GM12878 (cell line): ENCODE measurements around the gene SYCN.

ENCODE experiments used
- RAD21 ChIP-seq: IDR thresholded peaks from 2 replicates; pipeline ENCODE4 v1.6.1; 2011; ENCODE audit warnings: mild to moderate bottlenecking, low read depth, low read length, moderate library complexity; ENCODE audit not compliant: insufficient read depth
- TF ChIP-seq, protein P1 (sequence below): IDR thresholded peaks from 2 replicates; pipeline ENCODE4 v1.6.1; 2012; ENCODE audit warnings: low read depth, low read length, improper control_type of control experiment

DNA sequence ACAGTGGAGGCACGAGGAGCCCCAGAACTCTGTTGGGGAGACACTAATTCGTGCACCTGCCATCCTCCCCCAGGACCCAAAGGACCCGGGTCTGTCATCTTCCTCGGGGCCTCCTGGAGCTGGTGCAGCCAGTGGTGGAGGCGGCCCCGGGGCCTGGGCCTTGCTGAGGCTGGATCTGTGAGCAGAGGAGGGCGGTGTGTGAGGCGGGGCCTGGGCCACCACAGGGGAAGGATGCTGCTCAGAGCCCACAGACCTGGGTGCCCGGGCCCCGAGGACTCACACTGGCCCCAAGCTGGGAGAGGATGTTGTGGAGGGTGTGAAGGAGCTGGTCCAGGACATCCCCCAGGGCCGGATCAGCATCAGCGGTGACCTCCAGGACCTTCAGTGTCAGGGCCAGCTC lies 32.5 kb upstream of the SYCN start:
- no peak for TF ChIP-seq RAD21
- TF ChIP-seq, protein P1, sequence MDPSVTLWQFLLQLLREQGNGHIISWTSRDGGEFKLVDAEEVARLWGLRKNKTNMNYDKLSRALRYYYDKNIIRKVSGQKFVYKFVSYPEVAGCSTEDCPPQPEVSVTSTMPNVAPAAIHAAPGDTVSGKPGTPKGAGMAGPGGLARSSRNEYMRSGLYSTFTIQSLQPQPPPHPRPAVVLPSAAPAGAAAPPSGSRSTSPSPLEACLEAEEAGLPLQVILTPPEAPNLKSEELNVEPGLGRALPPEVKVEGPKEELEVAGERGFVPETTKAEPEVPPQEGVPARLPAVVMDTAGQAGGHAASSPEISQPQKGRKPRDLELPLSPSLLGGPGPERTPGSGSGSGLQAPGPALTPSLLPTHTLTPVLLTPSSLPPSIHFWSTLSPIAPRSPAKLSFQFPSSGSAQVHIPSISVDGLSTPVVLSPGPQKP = no peak
